ENCODE measurements around the gene MAML2. TPM values are rescaled to one million over a fixed set of nuclear protein-coding genes. Genes with fewer than 3 reads are reported as not detected.

The MAML2 gene
- total and polyA plus RNA-seq, 9 of the 15 experiments (the other 6 are each of a cell fraction or from before 2014, with no cell fraction given) = 0.79 to 6.8 (median 4.8) TPM

GRCh38 chr11:96150609-96151008, 192.4 kb downstream of the MAML2 start:
- no TSS peak for BruUV-seq (replicated peaks)
- peak; percentile 17; the same call in 2 of the 3 replicates for ATAC-seq
- no peak for DNase-seq (ENCODE audit: extremely low read depth in 1 of 4, low spot score in 3 of 4)
- H3K9ac ChIP-seq (ENCODE audit: insufficient read depth in 1 of 2, low read depth in 2 of 2, low read length in 2 of 2) = no peak overlapping the region
- no peak overlapping the region for H3K4me2 ChIP-seq (ENCODE audit: insufficient read depth, low read length)
- no peak overlapping the region for H2AFZ ChIP-seq (ENCODE audit: low read depth, low read length)
- CTCF ChIA-PET (ENCODE audit: low intra/inter-chr PET ratio) = no interaction called here
- TF ChIP-seq MIER1 (IDR thresholded peaks at IDR 0.05; ENCODE audit: low read depth) (peak; percentile 88), EGR1 (conservative IDR thresholded peaks at IDR 0.05) (no peak), HLTF (IDR thresholded peaks at IDR 0.05) (no peak), ZNF583 (CRISPR knock-in tag; IDR thresholded peaks at IDR 0.05) (no peak)
- H4K20me1 ChIP-seq (replicated peaks; ENCODE audit: control insufficient read depth, insufficient read depth, low read length) = no peaks in the 10 kb centered on the region
- no peaks in the 10 kb centered on the region; the same call in 2 of the 3 replicates for H3K36me3 ChIP-seq (ENCODE audit: control insufficient read depth, insufficient read depth, low read length)
- no peaks in the 10 kb centered on the region; the same call in 2 of the 3 replicates for H3K79me2 ChIP-seq (ENCODE audit: control insufficient read depth, insufficient read depth, low read length)
- no peak overlapping the region for H3K4me3 ChIP-seq
- H3K9me1 ChIP-seq (ENCODE audit: control insufficient read depth, insufficient read depth, low read length) = no peaks in the 10 kb centered on the region
- no peaks in the 10 kb centered on the region for H3K9me3 ChIP-seq (replicated peaks; ENCODE audit: control insufficient read depth, insufficient read depth, low read depth, low read length)
- in situ Hi-C loops (cut with MboI) = no loop called here
- peaks cover 5 to 39% of the 10 kb centered on the region in 2 experiments; a peak in 4 of 5 replicates for H3K4me1 ChIP-seq (replicated peaks in 1 of 2; ENCODE audit: control insufficient read depth in 2 of 2, insufficient read depth in 2 of 2, low read length in 2 of 2)
- POLR2A ChIA-PET = interaction anchor here (0.6 to 1.5 kb wide), 2 partner anchors 17 to 78 kb away, joined by 3 to 4 read pairs; no protein-coding TSS in a partner anchor
- intact Hi-C loops (cut with micrococcal nuclease) = loop anchor here (5.0 kb wide), 1 partner anchor 43 kb away; no protein-coding TSS in a partner anchor
- no peak for FAIRE-seq
- no peaks in the 10 kb centered on the region for H3K27me3 ChIP-seq (ENCODE audit: control insufficient read depth in 2 of 2, insufficient read depth in 2 of 2, low read length in 2 of 2)
- WGBS (ENCODE audit: insufficient coverage, low coverage, missing lambda C conversion rate) = 67% methylated on average over 4 of the region's 4 CpGs
- H3K27ac ChIP-seq (ENCODE audit: extremely low read depth, low read depth, low read length) = 0 out of 3 replicates have a peak overlapping the region, but pooled peaks have one; percentile 43

DNA sequence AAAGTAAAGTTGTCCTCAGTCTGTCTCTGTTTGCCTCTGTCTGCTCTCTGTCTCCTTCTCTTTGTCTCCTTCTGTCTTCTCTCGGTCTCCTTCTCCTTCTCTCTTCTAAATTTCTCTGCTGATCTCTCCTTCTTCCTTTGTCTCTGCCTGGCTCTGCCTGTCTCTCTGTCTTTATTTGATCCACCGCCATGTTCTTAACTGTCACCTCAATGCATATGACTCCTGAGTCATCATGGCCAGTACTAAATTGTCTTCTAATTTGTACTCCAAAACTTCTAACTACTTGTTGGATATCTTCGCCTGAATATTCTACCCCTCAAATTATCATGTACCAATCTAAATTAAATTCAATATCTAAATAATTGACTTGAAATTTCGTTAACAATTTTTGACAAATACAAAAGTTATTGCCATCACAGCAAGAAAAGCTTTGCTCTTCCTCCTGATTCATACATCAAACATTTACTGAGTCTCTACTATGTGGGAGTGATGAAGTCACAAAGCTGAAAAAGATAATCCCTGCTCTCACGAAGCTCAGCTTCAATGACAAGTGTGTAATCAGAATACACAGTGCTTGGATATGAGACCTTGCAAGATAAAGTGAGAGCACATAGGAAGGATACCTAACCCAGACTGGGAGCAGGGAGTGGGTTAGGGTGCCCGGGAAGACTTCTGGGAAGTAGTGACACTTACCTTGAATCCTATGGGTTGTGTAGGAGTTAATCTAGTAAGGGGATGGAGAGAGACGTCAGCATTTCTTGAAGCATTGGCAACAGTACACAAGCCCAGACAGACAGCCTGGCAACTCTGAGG, 193.0 kb downstream of the MAML2 start:
- WGBS (ENCODE audit: insufficient coverage, low coverage, missing lambda C conversion rate) = 22% methylated on average over 7 of the region's 7 CpGs
- Histone ChIP-seq H3K9ac (ENCODE audit: insufficient read depth in 1 of 2, low read depth in 2 of 2, low read length in 2 of 2) (no peak overlapping the region), H3K36me3 (ENCODE audit: control insufficient read depth, insufficient read depth, low read length) (no peaks in the 10 kb centered on the region; the same call in 2 of the 3 replicates), H2AFZ (ENCODE audit: low read depth, low read length) (no peak overlapping the region; the same call in 1 of the 2 replicates), H3K79me2 (ENCODE audit: control insufficient read depth, insufficient read depth, low read length) (no peaks in the 10 kb centered on the region; the same call in 2 of the 3 replicates), H3K27me3 (ENCODE audit: control insufficient read depth in 2 of 2, insufficient read depth in 2 of 2, low read length in 2 of 2) (no peaks in the 10 kb centered on the region), H3K27ac (ENCODE audit: extremely low read depth, low read depth, low read length) (peak overlapping the region; percentile 43; the same call in 2 of the 3 replicates), H3K9me1 (ENCODE audit: control insufficient read depth, insufficient read depth, low read length) (no peaks in the 10 kb centered on the region), H3K4me1 (replicated peaks in 1 of 2; ENCODE audit: control insufficient read depth in 2 of 2, insufficient read depth in 2 of 2, low read length in 2 of 2) (peaks cover 3 to 34% of the 10 kb centered on the region in 2 experiments; a peak in 4 of 5 replicates), H3K9me3 (replicated peaks; ENCODE audit: control insufficient read depth, insufficient read depth, low read depth, low read length) (no peaks in the 10 kb centered on the region), H3K4me2 (ENCODE audit: insufficient read depth, low read length) (no peak overlapping the region), H3K4me3 (no peak overlapping the region), H4K20me1 (replicated peaks; ENCODE audit: control insufficient read depth, insufficient read depth, low read length) (no peaks in the 10 kb centered on the region)
- FAIRE-seq = no peak
- peak; percentile 66 for ATAC-seq
- no TSS peak for BruUV-seq (replicated peaks)
- POLR2A ChIA-PET = interaction anchor here (1.5 kb wide), 1 partner anchor 17 kb away, joined by 4 read pairs; no protein-coding TSS in a partner anchor
- peak in 1 of 4 experiments; percentile 58 for DNase-seq (ENCODE audit: extremely low read depth in 1 of 4, low spot score in 3 of 4)
- in situ Hi-C loops (cut with MboI) (no loop called here), intact Hi-C loops (cut with micrococcal nuclease) (loop anchor here (5.0 kb wide), 1 partner anchor 43 kb away; no protein-coding TSS in a partner anchor)
- CTCF ChIA-PET (ENCODE audit: low intra/inter-chr PET ratio) = no interaction called here
- peak in 1 of 3 experiments; percentile 36 for TF ChIP-seq YY1 (IDR thresholded peaks at IDR 0.05; ENCODE audit: borderline replicate concordance in 1 of 3, control insufficient read depth in 1 of 3, extremely low read depth in 1 of 3, insufficient read depth in 3 of 3, insufficient read length in 1 of 3, insufficient replicate concordance in 2 of 3, low read depth in 1 of 3, low read length in 2 of 3)
- no peak for TF ChIP-seq ZNF197 (CRISPR knock-in tag; IDR thresholded peaks at IDR 0.05; ENCODE audit: low read depth)
- TF ChIP-seq DMBX1 (CRISPR knock-in tag; IDR thresholded peaks at IDR 0.05; ENCODE audit: borderline replicate concordance) = no peak
- no peak for TF ChIP-seq E2F3 (CRISPR knock-in tag; IDR thresholded peaks at IDR 0.05)
- peak in 1 of 2 experiments; percentile 52; a peak in 1 of 4 replicates for TF ChIP-seq RCOR1 (IDR thresholded peaks at IDR 0.05; ENCODE audit: borderline replicate concordance in 1 of 2, low read depth in 2 of 2, low read length in 2 of 2)
- TF ChIP-seq MAFK (IDR thresholded peaks at IDR 0.05; ENCODE audit: low read length) = 0 out of 2 replicates have a peak, but pooled peaks have one; percentile 24
- no peak for TF ChIP-seq ADNP (tag; IDR thresholded peaks at IDR 0.05)
- TF ChIP-seq ZNF589 (CRISPR knock-in tag; IDR thresholded peaks at IDR 0.05; ENCODE audit: low read depth) = peak; percentile 31; the same call in 1 of the 2 replicates
- no peak for TF ChIP-seq MAX (CRISPR knock-in tag; IDR thresholded peaks at IDR 0.05)
- TF ChIP-seq SMARCB1 (IDR thresholded peaks at IDR 0.05; ENCODE audit: insufficient read length, low read depth) = no peak
- no peak for TF ChIP-seq BCOR (IDR thresholded peaks at IDR 0.05)

Data from K562 (cell line).